Stimulated activated memory B cell treated with anti-CD40 and anti-IgM and Interleukin-4, amounts not matched to agents 10 μg/mL and 1 μg/mL and 100 μg/mL, for 72 hours (primary cell): ENCODE data around the gene BET1L.
A peak's percentile ranks its signal among the peaks of the same experiment; 100 is the strongest.
"Not testable (repeated sequence)": the region's sequence is repeated elsewhere in the genome, so short reads cannot be mapped to it uniquely, and the experiment has no call there.

Experiments used
- ATAC-seq: fragments of 150-1000 bp; cut with Tn5 transposase; 2 replicates; pipeline ENCODE4 v1.10.0; 2021
- H3K27ac Mint-ChIP-seq: one replicate; pipeline ENCODE4 v1.8.0; 2022; ENCODE audit warnings: mild to moderate bottlenecking, mixed read lengths
- H3K27me3 Mint-ChIP-seq: one replicate; pipeline ENCODE4 v1.8.0; 2022; ENCODE audit warnings: mixed read lengths
- H3K36me3 Mint-ChIP-seq: one replicate; pipeline ENCODE4 v1.8.0; 2022; ENCODE audit warnings: mixed read lengths
- H3K4me1 Mint-ChIP-seq: one replicate; pipeline ENCODE4 v1.8.0; 2022; ENCODE audit warnings: mixed read lengths
- H3K4me3 Mint-ChIP-seq: one replicate; pipeline ENCODE4 v1.8.0; 2022; ENCODE audit warnings: mild to moderate bottlenecking, moderate library complexity, mixed read lengths
- H3K9me3 Mint-ChIP-seq: one replicate; pipeline ENCODE4 v1.8.0; 2022; ENCODE audit warnings: mixed read lengths

Gene BET1L

GRCh38 chr11:198236-198806 lies 8.9 kb downstream of the BET1L start:
- Mint-ChIP-seq H3K4me3 (no peak overlapping the region), H3K9me3 (no peaks in the 10 kb centered on the region), H3K27ac (no peak overlapping the region), H3K36me3 (peaks cover 12% of the 10 kb centered on the region), H3K4me1 (peaks cover 25% of the 10 kb centered on the region), H3K27me3 (no peaks in the 10 kb centered on the region)
- ATAC-seq, result no peak

GRCh38 chr11:197741-198235 lies 9.4 kb downstream of the BET1L start:
- ATAC-seq, result no peak
- Mint-ChIP-seq H3K4me1 (peaks cover 20% of the 10 kb centered on the region), H3K36me3 (peaks cover 6% of the 10 kb centered on the region), H3K4me3 (no peak overlapping the region), H3K9me3 (no peaks in the 10 kb centered on the region), H3K27me3 (no peaks in the 10 kb centered on the region), H3K27ac (no peak overlapping the region)

- Mint-ChIP-seq H3K27me3 (no peaks in the 10 kb centered on the region), H3K9me3 (no peaks in the 10 kb centered on the region), H3K4me3 (no peak overlapping the region), H3K36me3 (peaks cover 6% of the 10 kb centered on the region), H3K27ac (no peak overlapping the region), H3K4me1 (peaks cover 14% of the 10 kb centered on the region)
- ATAC-seq, result no peak
These were observed 10.1 kb downstream of the BET1L start for GRCh38 chr11:196786-197731.

- peaks cover 12% of the 10 kb centered on the region for H3K4me1 Mint-ChIP-seq
- ATAC-seq, H3K27me3 Mint-ChIP-seq, H3K4me3 Mint-ChIP-seq, H3K27ac Mint-ChIP-seq, H3K9me3 Mint-ChIP-seq, H3K36me3 Mint-ChIP-seq: not testable (repeated sequence)
These were observed 13.7 kb downstream of the BET1L start for GRCh38 chr11:193481-193880.

- not testable (repeated sequence) for H3K27me3 Mint-ChIP-seq, H3K4me3 Mint-ChIP-seq, ATAC-seq, H3K27ac Mint-ChIP-seq, H3K9me3 Mint-ChIP-seq, H3K4me1 Mint-ChIP-seq, H3K36me3 Mint-ChIP-seq
These were observed 14.5 kb downstream of the BET1L start, which contains the start of gene SCGB1C1 for GRCh38 chr11:192674-193128. TSS of gene SCGB1C1 (plus strand) at chr11:193078. CDS start at chr11:193100, 22 bp downstream.

GRCh38 chr11:191490-192478 lies 15.4 kb downstream of the BET1L start:
- H3K36me3 Mint-ChIP-seq, H3K27ac Mint-ChIP-seq, H3K4me3 Mint-ChIP-seq, H3K9me3 Mint-ChIP-seq, H3K4me1 Mint-ChIP-seq, H3K27me3 Mint-ChIP-seq: not testable (repeated sequence)
- peak; percentile 84 for ATAC-seq

- not testable (repeated sequence) for ATAC-seq, H3K4me3 Mint-ChIP-seq, H3K9me3 Mint-ChIP-seq, H3K27me3 Mint-ChIP-seq, H3K4me1 Mint-ChIP-seq, H3K27ac Mint-ChIP-seq, H3K36me3 Mint-ChIP-seq
These were observed 16.7 kb downstream of the BET1L start for GRCh38 chr11:190546-190945.

GRCh38 chr11:189843-190311 lies 17.3 kb downstream of the BET1L start:
- peak; percentile 76 for ATAC-seq
- H3K36me3 Mint-ChIP-seq, H3K9me3 Mint-ChIP-seq: not testable (repeated sequence)

GRCh38 chr11:189200-189783 lies 17.9 kb downstream of the BET1L start:
- H3K27me3 Mint-ChIP-seq, H3K27ac Mint-ChIP-seq, H3K9me3 Mint-ChIP-seq, H3K36me3 Mint-ChIP-seq, H3K4me1 Mint-ChIP-seq, H3K4me3 Mint-ChIP-seq: not testable (repeated sequence)
- ATAC-seq, result peak; percentile 85

More at GRCh38 chr11:189843-190311, 17.3 kb downstream of the BET1L start:
- H3K4me1 Mint-ChIP-seq, H3K27me3 Mint-ChIP-seq, H3K4me3 Mint-ChIP-seq, H3K27ac Mint-ChIP-seq: not testable (repeated sequence)

- H3K36me3 Mint-ChIP-seq, H3K4me1 Mint-ChIP-seq, H3K9me3 Mint-ChIP-seq, H3K27me3 Mint-ChIP-seq, H3K27ac Mint-ChIP-seq, H3K4me3 Mint-ChIP-seq, ATAC-seq: not testable (repeated sequence)
These were observed 27.0 kb downstream of the BET1L start for GRCh38 chr11:180242-180641.
